Myocyte (in vitro differentiated cells): ENCODE measurements around the gene IGSF6. TPM values are rescaled to one million over a fixed set of nuclear protein-coding genes. Genes with fewer than 3 reads are reported as not detected.
A peak's percentile ranks its signal among the peaks of the same experiment; 100 is the strongest.
"Not testable (repeated sequence)": the region's sequence is repeated elsewhere in the genome, so short reads cannot be mapped to it uniquely, and the experiment has no call there.

Source experiments
- DNase-seq: peaks from one replicate; pipeline ENCODE4 v3.0.0-alpha.2; 2012; ENCODE audit warnings: low read depth
- total RNA-seq: library from RNA; depleted of rRNA; stranded (reverse); fragments of >200 nt; gene quantifications from 2 replicates; pipeline ENCODE4 v1.2.3, GENCODE V29; 2014

Gene IGSF6
- total RNA-seq, 1 donor from 2014 or later: not detected

GRCh38 chr16:21629616-21630539, 22.5 kb downstream of the IGSF6 start:
- not testable (repeated sequence) for DNase-seq

GRCh38 chr16:21628772-21629171, 23.6 kb downstream of the IGSF6 start:
- peak; percentile 22 for DNase-seq

- DNase-seq: no peak
These were observed 24.2 kb downstream of the IGSF6 start for GRCh38 chr16:21628121-21628726.

- DNase-seq: no peak
These were observed 25.6 kb downstream of the IGSF6 start for GRCh38 chr16:21626659-21627277.

- DNase-seq: no peak
These were observed 27.4 kb downstream of the IGSF6 start for GRCh38 chr16:21625026-21625425.

GRCh38 chr16:21622545-21622944, 29.9 kb downstream of the IGSF6 start:
- DNase-seq: no peak

GRCh38 chr16:21620592-21620991, 31.8 kb downstream of the IGSF6 start:
- no peak for DNase-seq

GRCh38 chr16:21619765-21620425, 32.5 kb downstream of the IGSF6 start:
- no peak for DNase-seq

GRCh38 chr16:21618281-21618680, 34.1 kb downstream of the IGSF6 start:
- no peak for DNase-seq

- no peak for DNase-seq
These were observed 34.8 kb downstream of the IGSF6 start for GRCh38 chr16:21617607-21618006.

GRCh38 chr16:21614896-21615295, 37.5 kb downstream of the IGSF6 start:
- DNase-seq: no peak

GRCh38 chr16:21613781-21614180, 38.6 kb downstream of the IGSF6 start:
- no peak for DNase-seq

GRCh38 chr16:21613361-21613760, 39.0 kb downstream of the IGSF6 start:
- no peak for DNase-seq

- no peak for DNase-seq
These were observed 40.6 kb downstream of the IGSF6 start for GRCh38 chr16:21611556-21612384.

- no peak for DNase-seq
These were observed 41.2 kb downstream of the IGSF6 start for GRCh38 chr16:21611198-21611555.

- DNase-seq: no peak
These were observed 41.6 kb downstream of the IGSF6 start for GRCh38 chr16:21610766-21611165.

GRCh38 chr16:21610006-21610544, 42.3 kb downstream of the IGSF6 start:
- no peak for DNase-seq

GRCh38 chr16:21608639-21609328, 43.6 kb downstream of the IGSF6 start:
- no peak for DNase-seq

GRCh38 chr16:21605848-21606247, 46.6 kb downstream of the IGSF6 start:
- DNase-seq: not testable (repeated sequence)

- no peak for DNase-seq
These were observed 48.5 kb downstream of the IGSF6 start for GRCh38 chr16:21603928-21604327.
